ENCODE measurements around the gene TSC22D3.

Gene TSC22D3

DNA sequence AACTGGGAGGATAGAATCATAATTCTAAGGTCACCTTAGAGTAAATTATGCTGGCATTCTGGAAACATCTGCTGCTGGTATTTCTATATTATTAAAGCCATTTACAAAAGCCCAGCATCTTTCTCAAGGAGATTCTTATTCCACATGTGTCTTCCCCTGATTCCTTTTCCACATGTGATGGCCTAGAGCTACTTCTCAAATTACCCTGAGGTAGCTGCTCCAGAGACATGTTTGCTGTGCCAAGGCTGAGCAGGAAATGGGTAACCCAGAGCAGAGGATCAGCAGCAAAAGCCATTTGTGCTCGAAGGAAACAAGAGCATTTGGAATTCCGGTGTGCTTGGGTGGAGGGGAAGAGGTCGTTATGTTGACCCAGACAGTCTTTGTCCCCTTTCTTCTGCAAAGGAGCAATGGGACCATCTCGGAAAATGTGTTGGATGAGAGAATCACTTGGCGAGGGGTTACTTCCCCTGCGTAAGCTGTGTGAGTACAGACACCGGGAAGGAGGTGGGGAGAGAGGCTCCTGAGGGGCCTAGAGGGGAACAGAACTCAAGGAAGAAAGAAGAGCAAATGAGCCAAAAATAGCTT lies 24.6 kb downstream of the TSC22D3 start:
- DNase-seq (ENCODE audit: low spot score in 2 of 2), result no peak
- H3K27me3 ChIP-seq (ENCODE audit: low read depth), result no peaks in the 10 kb centered on the region
- no peak overlapping the region for H3K4me3 ChIP-seq
- in situ Hi-C loops (cut with MboI; ENCODE audit: low sequenced_read_pairs), result no loop called here
- no peaks in the 10 kb centered on the region for H3K4me1 ChIP-seq
- no peaks in the 10 kb centered on the region for H3K36me3 ChIP-seq (replicated peaks)
- no peaks in the 10 kb centered on the region; the same call in 1 of the 2 replicates for H3K9me3 ChIP-seq

DNA sequence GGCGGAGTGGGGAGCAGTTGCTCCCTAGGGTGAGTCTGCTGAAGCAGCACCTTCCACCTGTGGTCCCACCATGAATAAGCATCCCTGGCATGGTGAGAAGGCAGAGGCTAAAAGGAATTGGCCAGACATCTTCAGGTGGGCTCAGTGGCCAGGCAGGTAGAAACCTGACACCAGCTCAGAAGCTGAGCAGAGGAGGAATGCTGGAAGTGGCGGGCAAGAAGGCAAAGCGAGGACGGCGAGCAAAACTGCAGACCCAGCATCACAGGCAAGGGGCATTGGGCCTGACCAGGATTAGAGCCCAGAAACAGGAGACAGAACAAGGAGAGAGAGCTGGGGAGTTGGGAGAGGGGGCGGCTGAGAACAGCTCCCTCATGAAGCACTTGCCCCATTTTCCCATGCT lies 25.3 kb downstream of the TSC22D3 start:
- Histone ChIP-seq H3K4me3 (no peak overlapping the region), H3K4me1 (no peaks in the 10 kb centered on the region), H3K27me3 (ENCODE audit: low read depth) (no peaks in the 10 kb centered on the region), H3K36me3 (replicated peaks) (no peaks in the 10 kb centered on the region), H3K9me3 (no peaks in the 10 kb centered on the region; the same call in 1 of the 2 replicates)
- DNase-seq (ENCODE audit: low spot score in 2 of 2), result no peak
- in situ Hi-C loops (cut with MboI; ENCODE audit: low sequenced_read_pairs), result no loop called here

DNA sequence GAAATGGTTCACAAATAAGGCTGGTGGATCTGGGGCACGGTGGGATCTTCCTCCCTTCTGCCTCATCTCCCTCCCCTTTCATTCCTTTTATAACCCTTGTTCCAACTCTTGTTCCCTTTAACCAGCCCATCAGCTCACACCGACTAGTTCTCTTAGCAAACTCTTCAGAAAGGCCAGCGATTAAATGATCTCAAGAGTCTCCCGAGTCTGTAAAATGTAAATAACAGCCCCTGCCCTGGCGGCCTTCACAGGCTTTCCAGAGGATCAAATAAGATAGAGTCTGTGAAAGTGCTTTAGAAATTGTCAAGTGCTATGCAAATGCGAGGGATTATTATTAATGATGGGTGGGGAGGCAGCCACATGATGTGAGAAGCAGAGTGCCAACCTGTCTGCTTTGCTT lies 27.1 kb downstream of the TSC22D3 start:
- H3K36me3 ChIP-seq (replicated peaks), result no peaks in the 10 kb centered on the region
- no peak for DNase-seq (ENCODE audit: low spot score in 2 of 2)
- H3K9me3 ChIP-seq, result no peaks in the 10 kb centered on the region
- no peak overlapping the region for H3K4me3 ChIP-seq
- no peaks in the 10 kb centered on the region for H3K27me3 ChIP-seq (ENCODE audit: low read depth)
- H3K4me1 ChIP-seq, result no peaks in the 10 kb centered on the region
- in situ Hi-C loops (cut with MboI; ENCODE audit: low sequenced_read_pairs), result no loop called here

DNA sequence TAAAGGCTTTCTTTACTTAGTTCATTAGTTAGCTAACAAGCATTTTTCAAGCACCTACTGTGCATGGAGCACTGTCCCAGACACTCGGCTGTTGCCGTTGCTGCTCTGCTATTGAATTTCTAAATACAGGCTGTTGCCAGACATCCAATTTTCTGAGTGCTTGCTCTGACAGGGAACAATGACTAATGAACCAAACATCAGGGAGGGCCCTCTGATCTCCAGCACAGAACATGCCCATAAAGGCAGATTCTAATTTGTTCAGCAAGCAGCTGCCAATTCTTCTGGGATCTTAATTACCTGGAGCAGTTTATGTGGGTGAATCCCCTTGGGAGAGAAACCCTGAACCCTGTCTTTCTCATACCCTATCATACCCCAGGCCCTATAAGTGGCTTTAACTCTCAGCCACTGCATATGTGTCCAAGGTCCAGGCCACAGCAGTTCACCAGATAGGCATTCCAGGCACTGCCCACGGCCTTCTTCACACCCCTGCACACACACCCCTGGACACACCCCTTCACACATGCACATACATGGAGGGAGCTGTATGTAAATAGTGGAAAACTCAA lies 27.9 kb downstream of the TSC22D3 start:
- H3K4me1 ChIP-seq, result peaks cover under 1% of the 10 kb centered on the region
- no peaks in the 10 kb centered on the region for H3K9me3 ChIP-seq
- in situ Hi-C loops (cut with MboI; ENCODE audit: low sequenced_read_pairs), result no loop called here
- H3K27me3 ChIP-seq (ENCODE audit: low read depth), result no peaks in the 10 kb centered on the region
- no peak for DNase-seq (ENCODE audit: low spot score in 2 of 2)
- H3K36me3 ChIP-seq (replicated peaks), result no peaks in the 10 kb centered on the region
- no peak overlapping the region for H3K4me3 ChIP-seq

DNA sequence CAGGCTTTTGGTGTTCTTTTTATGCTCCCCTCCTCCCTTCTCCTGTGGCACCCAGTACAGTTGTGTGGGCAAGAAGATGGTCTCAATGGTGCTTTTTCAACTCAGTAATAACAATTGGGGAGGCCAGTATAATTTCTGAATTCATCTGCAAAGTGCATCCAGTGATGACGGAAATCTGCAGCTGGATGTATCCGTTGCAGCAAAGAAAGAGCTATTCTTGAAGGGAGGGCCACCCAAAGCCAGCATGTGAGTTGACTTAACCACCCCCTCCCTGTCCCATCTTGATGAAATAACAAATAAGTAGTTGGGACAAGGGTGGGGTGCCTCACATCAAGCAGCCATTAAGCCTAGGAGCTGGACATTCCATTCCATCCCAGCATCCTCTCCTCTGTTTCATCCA lies 30.7 kb downstream of the TSC22D3 start:
- no peaks in the 10 kb centered on the region for H3K36me3 ChIP-seq (replicated peaks)
- H3K27me3 ChIP-seq (ENCODE audit: low read depth), result no peaks in the 10 kb centered on the region
- in situ Hi-C loops (cut with MboI; ENCODE audit: low sequenced_read_pairs), result no loop called here
- no peaks in the 10 kb centered on the region for H3K9me3 ChIP-seq
- DNase-seq (ENCODE audit: low spot score in 2 of 2), result no peak
- peaks cover 13% of the 10 kb centered on the region for H3K4me1 ChIP-seq
- no peak overlapping the region for H3K4me3 ChIP-seq

DNA sequence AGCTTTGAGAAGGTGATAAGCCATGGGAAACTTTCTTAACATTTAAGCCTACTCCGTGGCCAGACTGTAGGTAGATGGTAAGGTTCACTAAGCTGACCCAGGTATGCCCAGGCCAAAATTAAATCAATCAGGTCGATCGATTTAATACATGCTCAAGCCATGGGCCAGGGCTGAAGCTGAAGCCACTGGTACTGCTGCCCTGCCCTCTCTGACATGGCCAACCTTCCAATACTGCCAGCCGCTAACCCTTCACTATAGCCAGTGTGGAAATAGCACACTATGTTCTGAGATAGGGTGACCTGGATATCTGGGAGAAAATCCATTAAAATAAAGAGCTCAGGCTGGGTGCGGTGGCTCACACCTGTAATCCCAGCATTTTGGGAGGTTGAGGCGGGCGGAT lies 31.6 kb downstream of the TSC22D3 start:
- H3K9me3 ChIP-seq, result no peaks in the 10 kb centered on the region
- no peaks in the 10 kb centered on the region for H3K27me3 ChIP-seq (ENCODE audit: low read depth)
- H3K4me1 ChIP-seq, result peaks cover 13% of the 10 kb centered on the region
- DNase-seq (ENCODE audit: low spot score in 2 of 2), result no peak
- H3K36me3 ChIP-seq (replicated peaks), result no peaks in the 10 kb centered on the region
- no peak overlapping the region for H3K4me3 ChIP-seq
- in situ Hi-C loops (cut with MboI; ENCODE audit: low sequenced_read_pairs), result no loop called here

DNA sequence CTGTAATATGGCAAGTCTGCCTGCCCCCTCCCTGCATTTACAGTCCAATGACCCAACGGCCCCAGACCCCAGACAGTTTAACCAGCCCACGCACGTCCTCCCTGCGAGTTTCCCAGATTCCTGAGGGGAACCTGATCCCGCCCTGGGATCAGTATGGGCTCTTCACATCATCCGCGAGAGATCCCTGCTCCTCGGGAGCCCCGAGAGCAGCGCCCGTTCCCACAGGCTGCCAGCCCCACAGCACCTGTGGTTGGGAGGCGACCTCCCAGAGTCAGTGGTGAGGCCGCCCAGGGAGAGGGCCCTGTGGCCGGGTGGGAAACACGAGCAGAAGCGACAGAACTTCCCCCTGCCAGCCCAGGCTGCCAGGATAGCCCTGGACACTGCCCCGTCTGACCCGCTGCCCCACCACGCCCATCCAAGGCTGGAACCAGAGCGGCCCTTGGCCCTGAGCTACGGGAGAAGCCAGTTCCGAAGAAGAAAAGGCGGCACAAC lies 32.8 kb downstream of the TSC22D3 start:
- H3K9me3 ChIP-seq, result no peaks in the 10 kb centered on the region
- H3K36me3 ChIP-seq (replicated peaks), result no peaks in the 10 kb centered on the region
- H3K4me1 ChIP-seq, result peaks cover 13% of the 10 kb centered on the region
- no peaks in the 10 kb centered on the region for H3K27me3 ChIP-seq (ENCODE audit: low read depth)
- H3K4me3 ChIP-seq, result no peak overlapping the region
- in situ Hi-C loops (cut with MboI; ENCODE audit: low sequenced_read_pairs), result no loop called here
- DNase-seq (ENCODE audit: low spot score in 2 of 2), result no peak

DNA sequence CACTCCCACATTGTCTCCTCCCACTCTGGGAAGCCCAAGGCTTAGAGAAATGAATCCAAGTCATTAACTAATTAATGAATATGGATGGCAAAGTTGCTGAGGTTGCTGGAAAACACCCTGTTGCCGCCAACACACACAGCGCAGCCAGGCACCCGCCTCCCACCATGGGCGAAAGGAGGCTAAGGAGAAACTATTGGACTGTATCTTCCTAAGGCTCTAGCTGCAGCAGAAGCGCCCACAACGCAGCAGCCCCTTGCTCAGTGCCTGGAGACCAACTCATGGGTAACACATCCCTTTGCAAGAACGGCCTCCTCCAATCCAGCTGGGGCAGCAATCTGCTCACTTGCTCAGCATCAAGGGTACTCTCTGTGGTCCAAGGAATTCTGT lies 34.2 kb downstream of the TSC22D3 start:
- H3K27me3 ChIP-seq (ENCODE audit: low read depth), result no peaks in the 10 kb centered on the region
- in situ Hi-C loops (cut with MboI; ENCODE audit: low sequenced_read_pairs), result no loop called here

DNA sequence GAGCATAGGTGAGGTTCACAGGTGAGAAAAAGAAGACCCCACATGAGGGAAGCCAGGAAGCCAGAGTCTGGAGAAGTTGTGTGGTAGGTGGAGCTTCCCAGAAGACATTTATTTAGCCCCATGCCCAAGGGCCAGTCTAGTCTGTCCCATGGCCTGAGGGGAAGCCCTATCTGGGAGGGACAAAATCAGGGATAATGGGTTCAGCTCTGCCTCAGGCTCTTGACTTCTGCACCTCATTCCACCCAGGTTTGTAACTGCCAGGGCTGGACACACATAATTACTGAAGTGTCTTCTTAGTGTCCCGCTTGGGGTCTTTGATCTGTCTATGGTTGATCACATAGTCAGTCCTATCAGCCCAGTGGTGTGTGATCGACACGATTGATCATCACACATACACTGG lies 36.0 kb downstream of the TSC22D3 start:
- Histone ChIP-seq H3K9me3 (no peaks in the 10 kb centered on the region), H3K4me1 (peaks cover 13% of the 10 kb centered on the region), H3K27me3 (ENCODE audit: low read depth) (no peaks in the 10 kb centered on the region), H3K36me3 (replicated peaks) (no peaks in the 10 kb centered on the region), H3K4me3 (no peak overlapping the region)
- DNase-seq (ENCODE audit: low spot score in 2 of 2), result no peak
- in situ Hi-C loops (cut with MboI; ENCODE audit: low sequenced_read_pairs), result no loop called here

More for the DNA sequence above, 34.2 kb downstream of the TSC22D3 start:
- peaks cover 13% of the 10 kb centered on the region for H3K4me1 ChIP-seq
- no peaks in the 10 kb centered on the region for H3K9me3 ChIP-seq
- DNase-seq (ENCODE audit: low spot score in 2 of 2), result no peak
- no peak overlapping the region for H3K4me3 ChIP-seq
- H3K36me3 ChIP-seq (replicated peaks), result no peaks in the 10 kb centered on the region

DNA sequence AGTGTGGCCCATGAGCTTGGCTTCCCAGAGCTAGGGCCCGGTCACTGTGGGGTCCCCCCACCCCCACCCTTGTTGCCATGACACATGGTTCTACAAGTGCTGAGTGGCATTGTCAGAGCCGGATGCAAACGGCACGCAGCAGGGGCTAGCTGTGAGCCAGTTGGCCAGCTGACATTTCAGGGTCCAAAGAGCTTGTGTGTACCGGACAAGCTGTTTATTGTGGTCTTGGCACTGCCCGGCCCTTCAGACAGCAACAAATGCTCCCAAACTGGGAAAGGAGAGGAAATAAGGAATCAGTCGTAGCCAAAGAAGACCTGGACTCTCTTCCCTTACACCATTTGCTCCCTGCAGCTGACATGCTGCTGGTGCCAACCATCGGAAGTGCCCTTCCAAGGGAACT lies 36.8 kb downstream of the TSC22D3 start:
- no peaks in the 10 kb centered on the region for H3K9me3 ChIP-seq
- no peaks in the 10 kb centered on the region for H3K27me3 ChIP-seq (ENCODE audit: low read depth)
- in situ Hi-C loops (cut with MboI; ENCODE audit: low sequenced_read_pairs), result no loop called here
- no peaks in the 10 kb centered on the region for H3K36me3 ChIP-seq (replicated peaks)
- DNase-seq (ENCODE audit: low spot score in 2 of 2), result no peak
- H3K4me3 ChIP-seq, result no peak overlapping the region
- H3K4me1 ChIP-seq, result peaks cover 13% of the 10 kb centered on the region

DNA sequence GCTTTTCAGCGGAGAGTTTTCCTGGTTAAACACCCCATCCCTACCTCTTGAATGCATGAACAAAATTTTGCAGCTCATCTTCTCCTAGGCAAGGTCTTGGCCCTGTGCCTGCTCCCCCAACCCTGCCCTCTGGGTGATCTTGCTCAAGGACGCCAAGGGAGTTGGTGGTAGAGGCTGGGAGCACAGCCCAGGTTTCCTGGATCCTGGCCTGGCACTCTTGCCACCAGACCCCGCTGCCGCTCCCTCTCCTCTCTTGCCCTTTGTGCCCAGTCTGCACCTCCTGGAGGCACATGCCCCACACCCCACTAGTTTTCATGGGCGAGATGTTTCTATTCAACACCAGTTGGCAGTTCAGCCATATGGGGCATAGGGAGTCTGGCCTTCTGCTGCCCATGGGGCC lies 37.3 kb downstream of the TSC22D3 start:
- in situ Hi-C loops (cut with MboI; ENCODE audit: low sequenced_read_pairs), result no loop called here
- no peaks in the 10 kb centered on the region for H3K27me3 ChIP-seq (ENCODE audit: low read depth)
- no peaks in the 10 kb centered on the region for H3K9me3 ChIP-seq
- no peak overlapping the region for H3K4me3 ChIP-seq
- no peaks in the 10 kb centered on the region for H3K36me3 ChIP-seq (replicated peaks)
- no peak for DNase-seq (ENCODE audit: low spot score in 2 of 2)
- H3K4me1 ChIP-seq, result peaks cover 13% of the 10 kb centered on the region

DNA sequence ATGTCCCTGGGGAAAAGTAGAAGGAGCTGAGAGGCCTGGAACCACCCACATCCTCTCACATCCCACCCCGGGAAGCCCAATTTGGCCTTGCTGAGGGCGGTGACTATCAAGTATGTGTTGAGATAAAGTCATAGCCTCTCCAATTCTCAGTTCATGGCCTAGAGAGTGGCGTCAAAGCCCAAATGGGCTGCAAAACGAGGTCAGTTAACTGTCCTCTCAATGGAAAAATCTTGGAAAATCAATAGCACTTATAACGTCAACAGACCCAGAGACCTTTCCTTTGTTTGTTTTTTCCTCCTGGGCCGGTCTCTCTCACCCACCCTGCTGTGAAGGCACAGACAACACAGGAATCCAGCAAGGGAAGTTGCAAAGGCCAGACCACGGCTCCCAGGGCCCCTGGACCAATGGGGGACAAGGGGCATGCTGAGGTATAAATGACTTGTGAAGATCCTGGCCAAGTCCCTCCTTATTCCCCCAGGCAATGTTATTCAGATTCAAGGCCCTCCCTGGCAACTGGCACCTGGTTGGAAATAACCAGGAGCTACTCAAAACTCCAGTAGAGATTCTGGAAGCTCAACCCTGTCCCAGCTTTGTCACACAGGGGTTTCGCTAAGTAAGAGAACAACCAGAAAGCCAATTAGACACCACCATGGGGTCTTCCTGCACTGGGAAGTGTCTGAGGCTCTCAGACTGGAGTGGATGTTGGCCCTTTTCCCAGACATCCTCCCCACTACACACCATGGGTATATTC lies 38.6 kb downstream of the TSC22D3 start:
- Histone ChIP-seq H3K27me3 (ENCODE audit: low read depth) (no peaks in the 10 kb centered on the region), H3K4me1 (peaks cover 12% of the 10 kb centered on the region), H3K9me3 (no peaks in the 10 kb centered on the region), H3K36me3 (replicated peaks) (no peaks in the 10 kb centered on the region), H3K4me3 (no peak overlapping the region)
- in situ Hi-C loops (cut with MboI; ENCODE audit: low sequenced_read_pairs), result no loop called here
- no peak for DNase-seq (ENCODE audit: low spot score in 2 of 2)

DNA sequence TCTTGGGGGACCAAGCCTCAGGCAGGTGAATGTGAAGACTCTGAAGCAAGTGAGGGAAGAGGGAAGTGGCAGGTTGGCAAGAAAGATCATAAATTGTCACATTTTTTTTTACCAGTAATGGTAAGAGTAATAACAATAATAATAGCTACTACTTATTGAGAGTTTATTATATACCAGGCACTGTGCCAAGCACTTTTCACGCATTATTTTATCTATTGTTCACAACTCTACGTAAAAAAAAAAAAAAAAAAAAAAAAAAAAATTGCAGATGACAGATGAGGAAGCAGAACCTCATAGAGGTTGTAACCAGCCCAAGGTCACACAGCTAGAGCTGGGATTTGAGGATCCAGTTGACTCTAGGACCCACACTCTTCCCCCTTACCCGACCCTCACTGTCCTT lies 40.9 kb downstream of the TSC22D3 start:
- Histone ChIP-seq H3K9me3 (no peaks in the 10 kb centered on the region), H3K36me3 (replicated peaks) (no peaks in the 10 kb centered on the region), H3K4me3 (no peak overlapping the region), H3K4me1 (peaks cover 22% of the 10 kb centered on the region), H3K27me3 (ENCODE audit: low read depth) (no peaks in the 10 kb centered on the region)
- DNase-seq (ENCODE audit: low spot score in 2 of 2), result no peak
- in situ Hi-C loops (cut with MboI; ENCODE audit: low sequenced_read_pairs), result no loop called here

DNA sequence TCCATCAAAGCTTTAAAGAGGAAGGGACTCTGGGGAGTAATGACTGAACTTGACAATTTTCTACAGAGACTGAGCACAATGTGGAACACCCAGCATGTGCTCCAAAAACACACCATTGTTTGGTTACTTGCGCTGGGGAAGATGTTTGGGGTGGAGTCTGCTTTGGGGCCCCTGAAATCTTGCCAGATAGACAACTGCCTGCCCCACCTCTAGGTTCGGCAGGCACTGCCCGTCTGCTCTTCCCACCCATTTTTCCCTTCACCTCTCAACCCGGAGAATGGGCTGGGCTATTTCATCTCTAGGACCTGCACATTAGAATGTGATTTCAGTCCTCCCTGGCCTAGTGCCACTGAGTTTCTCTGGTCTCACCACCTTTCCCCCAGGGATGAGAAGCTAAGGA lies 41.9 kb downstream of the TSC22D3 start:
- in situ Hi-C loops (cut with MboI; ENCODE audit: low sequenced_read_pairs), result no loop called here
- Histone ChIP-seq H3K9me3 (no peaks in the 10 kb centered on the region), H3K4me3 (no peak overlapping the region), H3K4me1 (peaks cover 22% of the 10 kb centered on the region), H3K27me3 (ENCODE audit: low read depth) (no peaks in the 10 kb centered on the region), H3K36me3 (replicated peaks) (no peaks in the 10 kb centered on the region)
- no peak for DNase-seq (ENCODE audit: low spot score in 2 of 2)
